Kidney epithelial cell (primary cell): Measurements from ENCODE around the gene OR2D3. TPM values are rescaled to one million over a fixed set of nuclear protein-coding genes. Genes with fewer than 3 reads are reported as not detected.
"Not testable (repeated sequence)": the region's sequence is repeated elsewhere in the genome, so short reads cannot be mapped to it uniquely, and the experiment has no call there.

Experiments used
- DNase-seq: peaks from one replicate; pipeline ENCODE4 v3.0.0-alpha.2; 2010; ENCODE audit warnings: low read depth
- H3K27me3 ChIP-seq: 2 replicates; pipeline ENCODE4 v1.6.0; 2011; ENCODE audit warnings: low read length; ENCODE audit not compliant: control insufficient read depth, insufficient read depth
- H3K36me3 ChIP-seq: 2 replicates; pipeline ENCODE4 v1.5.1; 2011; ENCODE audit warnings: low read length; ENCODE audit not compliant: control insufficient read depth, insufficient read depth
- H3K4me3 ChIP-seq: 2 replicates; pipeline ENCODE4 v1.5.1; 2011; ENCODE audit warnings: low read depth, mild to moderate bottlenecking, control low read depth, low read length
- total RNA-seq: library from RNA; depleted of rRNA; stranded (reverse); fragments of >200 nt; gene quantifications from 2 replicates; pipeline ENCODE4 v1.2.3, GENCODE V29; 2015
- TF ChIP-seq, protein P1 (sequence below): IDR thresholded peaks from 2 replicates; pipeline ENCODE4 v1.5.1; 2011; ENCODE audit warnings: mild to moderate bottlenecking, moderate library complexity, low read length, control low read depth, inconsistent platforms; ENCODE audit not compliant: insufficient read depth, poor library complexity, severe bottlenecking

Gene OR2D3
- total RNA-seq, 1 donor from 2014 or later: not detected

GRCh38 chr11:6968816-6969215 lies 48.0 kb downstream of the OR2D3 start:
- H3K4me3 ChIP-seq: no peak overlapping the region
- DNase-seq: no peak
- TF ChIP-seq, protein P1, sequence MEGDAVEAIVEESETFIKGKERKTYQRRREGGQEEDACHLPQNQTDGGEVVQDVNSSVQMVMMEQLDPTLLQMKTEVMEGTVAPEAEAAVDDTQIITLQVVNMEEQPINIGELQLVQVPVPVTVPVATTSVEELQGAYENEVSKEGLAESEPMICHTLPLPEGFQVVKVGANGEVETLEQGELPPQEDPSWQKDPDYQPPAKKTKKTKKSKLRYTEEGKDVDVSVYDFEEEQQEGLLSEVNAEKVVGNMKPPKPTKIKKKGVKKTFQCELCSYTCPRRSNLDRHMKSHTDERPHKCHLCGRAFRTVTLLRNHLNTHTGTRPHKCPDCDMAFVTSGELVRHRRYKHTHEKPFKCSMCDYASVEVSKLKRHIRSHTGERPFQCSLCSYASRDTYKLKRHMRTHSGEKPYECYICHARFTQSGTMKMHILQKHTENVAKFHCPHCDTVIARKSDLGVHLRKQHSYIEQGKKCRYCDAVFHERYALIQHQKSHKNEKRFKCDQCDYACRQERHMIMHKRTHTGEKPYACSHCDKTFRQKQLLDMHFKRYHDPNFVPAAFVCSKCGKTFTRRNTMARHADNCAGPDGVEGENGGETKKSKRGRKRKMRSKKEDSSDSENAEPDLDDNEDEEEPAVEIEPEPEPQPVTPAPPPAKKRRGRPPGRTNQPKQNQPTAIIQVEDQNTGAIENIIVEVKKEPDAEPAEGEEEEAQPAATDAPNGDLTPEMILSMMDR: no peak
- no peaks in the 10 kb centered on the region for H3K27me3 ChIP-seq
- no peaks in the 10 kb centered on the region for H3K36me3 ChIP-seq

DNA sequence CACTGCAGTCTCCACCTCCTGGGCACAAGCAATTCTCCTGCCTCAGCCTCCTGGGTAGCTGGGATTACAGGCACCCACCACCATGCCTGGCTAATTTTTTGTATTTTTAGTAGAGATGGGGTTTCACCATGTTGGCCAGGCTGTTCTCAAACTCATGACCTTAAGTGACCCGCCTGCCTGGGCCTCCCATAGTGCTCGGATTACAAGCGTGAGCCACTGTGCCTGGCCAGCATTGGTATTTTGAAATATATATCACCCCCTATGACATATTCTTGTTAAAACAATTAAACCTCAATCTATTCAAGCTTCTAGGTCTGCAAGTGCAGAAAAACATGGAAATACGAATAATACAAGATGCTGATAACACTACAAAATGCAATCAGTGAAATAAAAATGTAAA lies 49.1 kb downstream of the OR2D3 start:
- not testable (repeated sequence) for H3K27me3 ChIP-seq, DNase-seq, H3K4me3 ChIP-seq, H3K36me3 ChIP-seq

Other genes with a start within 250 kb of the OR2D3 start
- 27.0 and 43.6 TPM in 2 replicates for gene MRPL17, start 237.7 kb upstream of the OR2D3 start, total RNA-seq
- gene OR2AG2, start 149.0 kb upstream of the OR2D3 start, total RNA-seq: 0.04 and 0.27 TPM in 2 replicates
- gene OR2AG1, start 138.0 kb upstream of the OR2D3 start, total RNA-seq: not detected in 2 replicates
- gene OR6A2, start 121.3 kb upstream of the OR2D3 start, total RNA-seq: not detected in 2 replicates
- gene OR10A5, start 75.3 kb upstream of the OR2D3 start, total RNA-seq: not detected in 2 replicates
- not detected in 2 replicates for gene OR10A2, start 57.9 kb upstream of the OR2D3 start, total RNA-seq
- not detected in 2 replicates for gene OR10A4, start 44.4 kb upstream of the OR2D3 start, total RNA-seq
- 0.38 TPM in 1 of 2 replicates, not detected in the other for gene OR2D2, start 28.5 kb upstream of the OR2D3 start, total RNA-seq
- gene ZNF215, start 5.4 kb downstream of the OR2D3 start, total RNA-seq: 1.5 and 2.7 TPM in 2 replicates
- gene ZNF214, start 99.3 kb downstream of the OR2D3 start, total RNA-seq: 2.5 and 4.0 TPM in 2 replicates
- gene NLRP14, start 99.5 kb downstream of the OR2D3 start, total RNA-seq: not detected in 2 replicates
- 0.21 and 0.50 TPM in 2 replicates for gene RBMXL2, start 168.0 kb downstream of the OR2D3 start, total RNA-seq